LNCAP (cell line): ENCODE results near the gene SUCLG2.

Source experiments
- TF ChIP-seq, protein P1 (sequence below): fragments of 450-650 bp; IDR thresholded peaks from 2 replicates; pipeline ENCODE4 v1.5.1; 2017; ENCODE audit warnings: mild to moderate bottlenecking

The SUCLG2 gene

DNA sequence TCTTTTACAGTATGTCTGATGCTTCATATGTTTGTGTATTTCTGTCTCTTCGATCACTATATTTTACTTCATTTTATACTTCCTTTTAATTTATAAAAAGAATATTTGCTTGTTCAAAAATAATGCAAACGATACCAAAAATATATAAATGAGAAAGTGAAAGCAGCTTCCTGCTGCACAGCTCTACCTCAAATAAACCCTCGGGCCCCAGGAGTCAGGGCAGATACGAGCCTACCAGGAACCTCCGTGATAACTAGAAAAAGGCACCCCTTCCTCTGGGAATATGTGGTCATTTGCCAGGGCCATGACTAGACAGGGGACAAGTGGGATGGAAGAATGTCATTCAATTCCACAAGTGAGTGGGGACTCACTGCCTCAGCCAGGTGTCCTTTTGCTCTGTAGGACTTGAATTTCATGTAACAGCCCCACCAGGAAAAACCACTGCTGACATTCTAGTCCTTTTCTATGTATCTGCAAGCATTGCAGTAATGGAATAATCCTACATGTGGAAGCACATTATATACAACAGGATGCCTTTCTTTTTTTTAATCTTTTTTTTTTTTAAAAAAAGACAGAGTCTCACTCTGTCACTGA lies 133.3 kb downstream of the SUCLG2 start:
- TF ChIP-seq, protein P1, sequence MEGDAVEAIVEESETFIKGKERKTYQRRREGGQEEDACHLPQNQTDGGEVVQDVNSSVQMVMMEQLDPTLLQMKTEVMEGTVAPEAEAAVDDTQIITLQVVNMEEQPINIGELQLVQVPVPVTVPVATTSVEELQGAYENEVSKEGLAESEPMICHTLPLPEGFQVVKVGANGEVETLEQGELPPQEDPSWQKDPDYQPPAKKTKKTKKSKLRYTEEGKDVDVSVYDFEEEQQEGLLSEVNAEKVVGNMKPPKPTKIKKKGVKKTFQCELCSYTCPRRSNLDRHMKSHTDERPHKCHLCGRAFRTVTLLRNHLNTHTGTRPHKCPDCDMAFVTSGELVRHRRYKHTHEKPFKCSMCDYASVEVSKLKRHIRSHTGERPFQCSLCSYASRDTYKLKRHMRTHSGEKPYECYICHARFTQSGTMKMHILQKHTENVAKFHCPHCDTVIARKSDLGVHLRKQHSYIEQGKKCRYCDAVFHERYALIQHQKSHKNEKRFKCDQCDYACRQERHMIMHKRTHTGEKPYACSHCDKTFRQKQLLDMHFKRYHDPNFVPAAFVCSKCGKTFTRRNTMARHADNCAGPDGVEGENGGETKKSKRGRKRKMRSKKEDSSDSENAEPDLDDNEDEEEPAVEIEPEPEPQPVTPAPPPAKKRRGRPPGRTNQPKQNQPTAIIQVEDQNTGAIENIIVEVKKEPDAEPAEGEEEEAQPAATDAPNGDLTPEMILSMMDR = no peak

GRCh38 chr3:67518236-67518635 lies 136.2 kb downstream of the SUCLG2 start:
- TF ChIP-seq, protein P1 = no peak

GRCh38 chr3:67517781-67518180 lies 136.6 kb downstream of the SUCLG2 start:
- TF ChIP-seq, protein P1 = no peak

DNA sequence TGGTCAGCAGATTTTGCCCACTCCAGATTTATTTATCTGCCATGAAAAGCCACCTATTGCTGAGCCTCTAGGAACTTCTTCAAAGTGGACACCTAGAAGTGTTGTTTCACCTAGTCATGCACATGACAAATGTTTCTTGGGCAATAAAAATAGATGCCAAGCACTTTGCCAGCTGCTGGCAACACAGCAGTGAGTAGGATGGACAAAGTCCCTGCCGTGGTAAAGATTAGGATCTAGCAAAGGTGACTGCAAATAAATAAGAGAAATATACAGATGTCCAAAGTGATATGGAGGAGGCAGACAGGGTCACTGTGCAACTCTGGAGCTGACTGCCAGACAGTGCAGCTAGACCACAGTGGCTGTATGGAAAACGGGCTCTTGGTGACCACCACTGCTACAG lies 137.9 kb downstream of the SUCLG2 start:
- TF ChIP-seq, protein P1 = no peak

- TF ChIP-seq, protein P1 = no peak
These were observed 138.6 kb downstream of the SUCLG2 start for GRCh38 chr3:67515778-67516177.

DNA sequence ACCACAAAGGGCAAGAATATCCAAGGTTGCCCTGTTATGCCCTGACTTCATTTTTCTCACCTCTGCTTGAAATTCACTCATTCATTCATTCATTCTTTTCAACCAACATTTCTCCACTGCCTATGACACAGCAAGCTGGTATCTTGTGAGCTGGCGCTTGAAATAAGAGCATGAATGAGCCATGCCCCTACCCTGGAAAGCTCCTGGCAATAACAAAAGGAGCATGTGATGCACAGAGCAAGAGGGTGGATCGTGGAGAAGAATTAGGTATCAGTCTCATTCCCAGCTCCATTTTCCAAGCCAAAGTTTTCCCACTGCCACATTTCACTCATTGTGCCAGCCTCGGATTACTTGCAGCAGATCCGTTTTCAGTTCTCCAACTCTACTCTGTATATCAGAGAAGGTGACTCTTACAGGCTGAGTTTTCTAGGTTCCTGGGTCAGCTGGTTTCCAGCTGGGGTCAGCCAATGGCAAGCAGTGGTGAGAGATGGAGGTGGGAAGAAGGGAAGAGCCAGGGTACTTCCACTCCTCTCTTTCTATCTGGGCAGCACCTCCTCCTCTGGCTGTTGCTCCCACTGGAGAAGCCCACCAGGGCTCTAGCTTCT lies 144.8 kb downstream of the SUCLG2 start:
- TF ChIP-seq, protein P1 = no peak

DNA sequence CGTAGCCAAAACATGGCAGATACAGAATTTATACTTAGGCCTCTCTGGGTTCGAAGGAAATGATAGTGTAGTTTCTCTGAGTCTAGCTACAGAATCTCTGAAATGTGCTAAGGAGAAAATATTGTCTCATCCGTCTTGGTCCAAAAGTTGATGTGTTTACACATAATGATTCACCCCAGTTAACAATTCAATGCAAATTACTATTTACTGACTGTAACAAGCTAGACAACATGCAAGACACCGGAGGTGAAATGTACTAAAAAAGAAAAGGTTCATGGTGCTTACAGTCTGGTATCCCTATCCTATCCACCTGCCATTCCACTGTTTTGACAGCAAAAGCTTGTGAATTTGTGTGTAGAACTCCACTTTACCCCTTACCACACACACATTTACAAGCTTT lies 146.8 kb downstream of the SUCLG2 start:
- TF ChIP-seq, protein P1 = no peak
